ENCODE results near the gene SMPD4. TPM values are rescaled to one million over a fixed set of nuclear protein-coding genes. Genes with fewer than 3 reads are reported as not detected.
"Not testable (repeated sequence)": the region's sequence is repeated elsewhere in the genome, so short reads cannot be mapped to it uniquely, and the experiment has no call there.

Gene SMPD4
- total RNA-seq, 1 donor from 2014 or later, result 50.7 TPM

- Mint-ChIP-seq H3K4me3 (ENCODE audit: unreplicated experiment) (no peak overlapping the region), H3K27me3 (ENCODE audit: low read depth) (no peaks in the 10 kb centered on the region), H3K4me1 (ENCODE audit: low read depth) (no peaks in the 10 kb centered on the region), H3K36me3 (ENCODE audit: low read depth) (peaks cover 2% of the 10 kb centered on the region), H3K27ac (ENCODE audit: unreplicated experiment) (no peak overlapping the region), H3K9me3 (ENCODE audit: low read depth) (no peaks in the 10 kb centered on the region)
- no peak for DNase-seq (ENCODE audit: low spot score)
- TF ChIP-seq CTCF (IDR thresholded peaks at IDR 0.05), result no peak
Measured at GRCh38 chr2:130158631-130159030, 22.8 kb downstream of the SMPD4 start.

GRCh38 chr2:130157825-130158514 lies 23.4 kb downstream of the SMPD4 start:
- H3K36me3 Mint-ChIP-seq (ENCODE audit: low read depth); H3K27me3 Mint-ChIP-seq (ENCODE audit: low read depth); H3K9me3 Mint-ChIP-seq (ENCODE audit: low read depth); DNase-seq (ENCODE audit: low spot score); H3K4me1 Mint-ChIP-seq (ENCODE audit: low read depth); H3K27ac Mint-ChIP-seq (ENCODE audit: unreplicated experiment); H3K4me3 Mint-ChIP-seq (ENCODE audit: unreplicated experiment): not testable (repeated sequence)

GRCh38 chr2:130157354-130157753 lies 24.0 kb downstream of the SMPD4 start:
- H3K27ac Mint-ChIP-seq (ENCODE audit: unreplicated experiment); H3K4me1 Mint-ChIP-seq (ENCODE audit: low read depth); H3K9me3 Mint-ChIP-seq (ENCODE audit: low read depth); H3K27me3 Mint-ChIP-seq (ENCODE audit: low read depth); H3K36me3 Mint-ChIP-seq (ENCODE audit: low read depth); H3K4me3 Mint-ChIP-seq (ENCODE audit: unreplicated experiment): not testable (repeated sequence)
- peak; percentile 67 for DNase-seq (ENCODE audit: low spot score)

- Mint-ChIP-seq H3K36me3 (ENCODE audit: low read depth) (peaks cover 6% of the 10 kb centered on the region), H3K9me3 (ENCODE audit: low read depth) (no peaks in the 10 kb centered on the region), H3K27ac (ENCODE audit: unreplicated experiment) (no peak overlapping the region), H3K4me3 (ENCODE audit: unreplicated experiment) (no peak overlapping the region), H3K27me3 (ENCODE audit: low read depth) (no peaks in the 10 kb centered on the region), H3K4me1 (ENCODE audit: low read depth) (no peaks in the 10 kb centered on the region)
- DNase-seq (ENCODE audit: low spot score), result peak; percentile 42
- no peak for TF ChIP-seq CTCF (IDR thresholded peaks at IDR 0.05)
Measured at GRCh38 chr2:130156624-130157004, 24.8 kb downstream of the SMPD4 start.

GRCh38 chr2:130155956-130156623 lies 25.3 kb downstream of the SMPD4 start:
- not testable (repeated sequence) for H3K9me3 Mint-ChIP-seq (ENCODE audit: low read depth); H3K27ac Mint-ChIP-seq (ENCODE audit: unreplicated experiment); H3K27me3 Mint-ChIP-seq (ENCODE audit: low read depth); H3K36me3 Mint-ChIP-seq (ENCODE audit: low read depth); H3K4me3 Mint-ChIP-seq (ENCODE audit: unreplicated experiment); H3K4me1 Mint-ChIP-seq (ENCODE audit: low read depth)
- peak; percentile 75 for DNase-seq (ENCODE audit: low spot score)
- peak; percentile 75 for TF ChIP-seq CTCF (IDR thresholded peaks at IDR 0.05)

GRCh38 chr2:130154773-130155765 lies 26.3 kb downstream of the SMPD4 start:
- Mint-ChIP-seq H3K4me3 (ENCODE audit: unreplicated experiment) (no peak overlapping the region), H3K9me3 (ENCODE audit: low read depth) (no peaks in the 10 kb centered on the region), H3K27ac (ENCODE audit: unreplicated experiment) (no peak overlapping the region), H3K27me3 (ENCODE audit: low read depth) (no peaks in the 10 kb centered on the region), H3K4me1 (ENCODE audit: low read depth) (no peaks in the 10 kb centered on the region), H3K36me3 (ENCODE audit: low read depth) (peaks cover 4% of the 10 kb centered on the region)
- peak; percentile 87 for DNase-seq (ENCODE audit: low spot score)
- no peak for TF ChIP-seq CTCF (IDR thresholded peaks at IDR 0.05)

GRCh38 chr2:130154423-130154770 lies 27.0 kb downstream of the SMPD4 start:
- not testable (repeated sequence) for H3K27me3 Mint-ChIP-seq (ENCODE audit: low read depth); H3K4me1 Mint-ChIP-seq (ENCODE audit: low read depth); H3K36me3 Mint-ChIP-seq (ENCODE audit: low read depth); H3K27ac Mint-ChIP-seq (ENCODE audit: unreplicated experiment); H3K9me3 Mint-ChIP-seq (ENCODE audit: low read depth); H3K4me3 Mint-ChIP-seq (ENCODE audit: unreplicated experiment)
- peak; percentile 52 for DNase-seq (ENCODE audit: low spot score)

- not testable (repeated sequence) for H3K36me3 Mint-ChIP-seq (ENCODE audit: low read depth); H3K4me1 Mint-ChIP-seq (ENCODE audit: low read depth)
Measured at GRCh38 chr2:130153721-130154422, 27.5 kb downstream of the SMPD4 start.

More at GRCh38 chr2:130153721-130154422, 27.5 kb downstream of the SMPD4 start:
- not testable (repeated sequence) for H3K27me3 Mint-ChIP-seq (ENCODE audit: low read depth); H3K27ac Mint-ChIP-seq (ENCODE audit: unreplicated experiment); H3K4me3 Mint-ChIP-seq (ENCODE audit: unreplicated experiment); H3K9me3 Mint-ChIP-seq (ENCODE audit: low read depth)
- peak; percentile 77 for DNase-seq (ENCODE audit: low spot score)

All from chondrocyte (in vitro differentiated cells).